ENCODE results near the gene ST6GALNAC6.
A peak's percentile ranks its signal among the peaks of the same experiment; 100 is the strongest.
"Not testable (repeated sequence)": the region's sequence is repeated elsewhere in the genome, so short reads cannot be mapped to it uniquely, and the experiment has no call there.

Gene ST6GALNAC6

DNA sequence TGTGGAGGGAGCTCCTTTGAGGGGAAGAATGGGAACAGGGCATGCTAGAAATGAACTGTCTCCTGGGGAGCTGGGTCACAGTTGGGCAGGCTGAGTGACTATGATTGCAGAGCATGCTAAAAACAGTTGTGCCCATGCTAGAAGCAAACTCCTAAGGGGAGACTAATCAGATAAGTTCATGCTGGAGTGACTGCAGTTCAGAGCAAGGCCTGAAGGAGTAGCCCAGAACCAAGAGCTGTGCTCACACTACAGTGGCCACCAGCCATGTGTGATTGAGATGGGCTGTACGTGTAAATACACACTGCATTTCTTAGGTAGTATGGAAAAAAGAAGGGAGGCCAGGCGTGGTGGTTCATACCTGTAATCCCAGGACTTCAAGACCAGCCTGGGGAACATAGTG lies 11.6 kb downstream of the ST6GALNAC6 start:
- no peak for DNase-seq

DNA sequence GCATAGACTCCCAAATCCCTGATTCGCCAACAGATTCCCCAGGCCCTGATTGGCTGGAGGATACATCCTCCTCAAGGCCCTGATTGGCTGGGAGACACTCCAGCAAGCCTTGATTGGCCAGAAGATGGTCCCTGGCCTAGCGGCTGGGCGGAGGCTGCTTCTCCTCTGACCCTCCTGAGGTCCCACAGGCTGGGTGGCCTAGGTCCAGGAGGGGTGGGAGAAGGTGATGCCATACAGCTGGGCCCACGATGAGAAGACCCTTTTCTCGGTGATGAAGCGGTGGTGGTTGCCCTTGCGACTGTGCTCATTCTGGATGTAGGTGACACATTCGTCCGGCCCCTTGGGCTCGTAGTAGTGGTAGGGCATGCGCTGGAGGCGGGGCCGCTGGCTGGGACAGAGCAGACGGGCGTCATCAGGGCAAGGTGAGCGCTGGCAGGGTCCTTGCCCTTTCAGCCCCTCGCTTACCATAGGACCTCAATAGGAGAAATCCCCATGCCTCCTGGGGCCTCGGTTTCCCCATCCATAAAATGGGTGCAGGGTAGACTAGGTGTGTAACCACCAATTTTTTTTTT lies 12.9 kb downstream of the ST6GALNAC6 start:
- DNase-seq: no peak

DNA sequence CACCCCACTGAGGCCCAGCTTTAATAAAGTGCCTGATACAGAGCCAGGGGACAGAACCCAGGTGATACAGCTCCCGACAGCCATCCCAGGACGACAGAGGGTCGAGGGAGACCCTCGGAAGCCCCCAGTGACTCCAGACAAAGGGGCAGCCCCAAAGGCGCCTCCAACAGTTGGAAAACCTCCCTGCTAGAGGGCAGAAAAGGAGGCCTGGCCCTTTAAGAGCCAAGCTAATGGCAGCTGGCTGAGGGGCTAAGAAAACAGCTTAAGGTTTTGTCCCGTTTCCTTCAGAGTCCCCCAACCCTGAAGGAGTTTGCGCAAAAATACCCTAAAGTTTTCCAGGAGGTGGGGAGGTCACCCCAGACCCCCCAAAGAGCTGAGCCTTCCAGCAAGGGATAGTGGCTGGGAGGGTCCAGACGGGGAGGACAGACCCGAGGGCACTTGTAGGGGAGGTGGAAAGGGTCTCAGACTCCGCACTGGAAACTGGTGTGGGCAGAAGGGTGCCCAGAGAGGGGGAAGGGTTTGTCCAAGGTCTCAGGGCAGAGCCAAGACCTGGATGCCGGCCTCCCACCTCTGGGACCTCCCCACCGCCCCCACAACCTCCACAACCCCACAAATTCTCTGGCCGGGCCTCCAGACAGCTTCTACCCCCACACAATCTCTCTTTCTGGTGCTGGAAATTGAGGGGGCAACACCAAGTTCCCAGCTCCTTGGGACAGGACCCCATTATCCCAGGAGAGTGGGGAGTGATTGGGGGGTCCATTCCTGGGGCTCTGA lies 13.7 kb downstream of the ST6GALNAC6 start:
- DNase-seq: no peak

DNA sequence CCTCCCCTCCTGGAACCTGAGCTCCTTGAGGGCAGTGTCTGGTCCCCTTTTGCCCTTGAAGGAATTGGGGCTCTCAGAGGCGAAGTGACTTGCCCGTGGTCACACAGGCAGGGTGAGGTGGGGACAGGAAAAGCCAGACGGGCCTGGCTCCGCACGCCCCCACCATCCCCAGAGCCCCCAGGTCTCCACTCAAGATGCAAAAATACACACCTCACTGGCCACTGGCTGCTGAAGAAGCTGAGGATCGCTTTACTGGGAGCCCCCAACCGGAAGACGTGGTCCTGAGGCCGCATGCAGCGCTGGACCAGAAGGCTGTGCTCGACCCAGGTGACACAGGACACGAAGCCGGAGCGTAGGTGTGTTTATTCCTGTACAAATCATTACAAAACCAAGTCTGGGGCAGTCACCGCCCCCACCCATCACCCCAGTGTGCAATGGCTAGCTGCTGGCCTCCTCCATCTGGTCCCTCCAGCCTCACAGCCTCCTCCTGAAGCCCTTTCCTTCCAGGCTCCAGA lies 14.4 kb downstream of the ST6GALNAC6 start:
- DNase-seq: no peak

DNA sequence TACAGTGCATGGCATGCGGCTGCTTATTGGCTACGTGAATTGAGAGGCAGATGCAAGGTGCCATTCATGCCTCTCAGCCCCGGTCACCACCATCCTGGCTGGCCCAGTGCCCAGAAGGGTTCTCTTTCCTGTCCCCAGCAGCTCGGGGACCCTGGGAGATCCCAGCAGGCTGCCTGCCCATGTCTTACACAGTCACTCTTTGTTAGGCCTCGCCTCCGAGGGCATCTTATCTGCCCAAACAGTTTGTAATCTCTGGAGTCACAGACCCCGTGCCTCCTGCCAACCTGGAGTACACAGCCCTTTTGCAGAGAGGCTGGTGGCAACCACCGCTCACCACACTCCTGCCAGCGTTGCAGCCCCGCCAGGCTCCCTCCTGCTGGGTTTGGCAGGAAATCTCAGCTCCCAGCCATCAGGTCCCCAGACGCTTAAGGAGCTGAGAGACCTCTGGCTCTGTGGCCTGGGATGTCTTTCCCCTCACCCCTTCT lies 14.9 kb downstream of the ST6GALNAC6 start:
- peak; percentile 69 for DNase-seq

DNA sequence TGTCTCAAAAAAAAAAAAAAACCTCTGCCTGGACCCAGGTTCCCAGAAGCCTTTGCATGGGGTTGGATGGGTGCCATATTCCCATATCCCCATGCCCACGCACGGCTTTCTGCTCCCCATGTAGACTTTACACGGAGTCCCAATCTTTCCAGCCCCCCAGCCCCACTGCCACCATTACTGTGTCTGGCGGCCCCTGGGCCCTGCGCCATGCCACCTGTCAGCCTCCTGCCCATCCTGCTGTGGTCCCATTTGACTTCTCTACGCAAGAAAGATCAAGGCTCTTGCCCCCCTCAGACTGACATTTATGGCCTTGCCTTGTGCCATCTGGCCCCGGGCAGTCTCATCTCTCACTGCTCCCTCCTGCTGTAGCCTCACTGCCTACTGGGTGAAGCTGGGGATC lies 15.4 kb downstream of the ST6GALNAC6 start:
- no peak for DNase-seq

DNA sequence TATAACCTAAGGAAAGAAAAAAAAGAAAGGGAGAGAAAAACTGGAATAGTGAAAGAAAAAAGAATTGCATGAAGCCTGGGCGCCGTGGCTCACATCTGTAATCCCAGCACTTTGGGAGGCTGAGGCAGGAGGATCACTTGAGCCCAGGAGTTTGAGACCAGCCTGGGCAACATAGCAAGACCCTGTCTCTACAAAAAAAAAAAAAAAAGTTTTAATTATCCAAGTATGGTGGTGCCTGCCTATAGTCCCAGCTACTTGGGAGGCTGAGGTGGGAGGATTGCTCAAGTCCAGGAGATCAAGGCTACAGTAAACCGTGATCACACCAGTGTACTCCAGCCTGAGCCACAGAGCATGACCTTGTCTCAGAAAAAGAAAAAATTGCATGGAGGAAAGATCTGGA lies 17.7 kb downstream of the ST6GALNAC6 start:
- not testable (repeated sequence) for DNase-seq

DNA sequence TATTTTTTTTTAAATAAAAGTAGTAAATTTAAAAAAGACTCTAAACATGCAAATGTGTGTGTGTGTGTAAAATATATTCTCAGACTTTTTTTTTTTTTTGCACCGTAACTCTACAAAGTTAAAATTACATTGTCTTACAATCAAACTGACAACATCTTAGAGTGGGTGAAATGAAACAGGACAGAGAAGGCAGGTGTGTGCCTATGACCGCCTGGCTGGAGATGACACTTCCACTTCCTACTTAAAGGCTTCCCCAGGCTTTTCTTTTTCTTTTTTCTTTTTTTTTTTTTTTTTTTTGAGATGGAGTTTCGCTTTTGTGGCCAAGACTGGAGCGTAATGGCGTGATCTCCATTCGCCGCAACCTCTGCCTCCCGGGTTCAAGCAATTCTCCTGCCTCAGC lies 19.3 kb downstream of the ST6GALNAC6 start:
- DNase-seq: no peak

DNA sequence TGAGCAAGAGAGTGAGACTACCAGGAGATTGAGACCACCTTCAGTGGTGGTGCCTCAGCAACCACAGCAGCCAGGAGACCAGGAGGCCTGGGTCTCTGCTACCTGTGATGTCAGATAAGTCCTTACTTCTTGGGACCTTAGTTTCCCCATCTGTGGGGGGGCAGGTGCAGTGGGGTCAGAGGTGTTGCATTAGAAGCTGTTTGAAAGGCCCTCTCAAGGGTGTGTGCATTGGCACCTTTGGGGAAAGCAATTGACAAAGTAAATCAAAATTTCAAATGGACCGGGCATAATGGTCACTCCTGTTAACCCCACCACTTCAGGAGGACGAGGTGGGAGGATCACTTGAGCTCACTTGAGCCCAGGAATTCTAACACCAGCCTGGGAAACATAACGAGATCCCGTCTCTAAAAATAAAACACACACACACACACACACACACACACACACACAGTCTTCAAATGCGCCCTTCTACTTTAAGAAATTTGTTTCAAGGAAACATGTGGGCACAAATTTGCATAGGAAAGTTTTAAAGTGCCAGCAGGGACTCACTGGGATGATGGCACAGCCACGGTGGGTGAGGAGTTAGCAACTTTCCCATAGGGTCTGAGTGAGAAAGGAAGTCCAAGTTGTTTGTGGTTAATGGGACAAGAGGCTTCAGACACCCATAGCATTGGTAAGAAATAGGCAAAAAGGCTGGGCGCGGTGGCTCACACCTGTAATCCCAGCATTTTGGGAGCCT lies 20.6 kb downstream of the ST6GALNAC6 start:
- no peak for DNase-seq

DNA sequence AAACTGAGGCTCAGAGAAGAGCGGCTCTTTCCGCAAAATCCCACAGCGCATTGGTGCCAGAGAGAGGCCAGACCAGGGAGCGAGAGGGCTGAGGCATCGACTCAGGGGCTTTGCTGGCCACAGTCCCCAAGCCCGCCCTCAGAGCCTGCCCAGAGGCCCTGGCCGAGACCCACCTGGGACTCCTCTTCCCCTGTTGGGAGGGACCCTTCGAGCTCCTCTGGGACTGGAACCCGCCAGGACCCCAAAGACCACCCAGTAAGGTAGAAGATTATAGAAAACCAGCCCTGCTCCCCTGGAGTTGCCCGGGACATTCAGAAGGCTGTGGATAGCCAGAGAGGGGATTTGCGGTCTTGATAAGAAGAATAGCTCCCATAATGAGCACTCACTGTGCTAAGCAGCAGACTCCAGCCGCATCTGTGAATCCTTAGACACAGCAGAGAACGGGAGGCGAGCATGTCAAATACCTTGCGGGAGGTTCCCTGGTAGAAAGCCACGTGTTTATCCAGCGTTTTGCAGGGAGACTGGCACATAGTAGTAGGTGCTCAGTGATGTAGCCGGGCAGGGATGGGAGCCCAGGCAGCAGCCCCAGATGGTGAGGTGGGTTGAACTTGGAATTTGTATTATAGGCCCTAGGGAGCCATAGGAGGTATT lies 21.3 kb downstream of the ST6GALNAC6 start:
- DNase-seq: no peak

DNA sequence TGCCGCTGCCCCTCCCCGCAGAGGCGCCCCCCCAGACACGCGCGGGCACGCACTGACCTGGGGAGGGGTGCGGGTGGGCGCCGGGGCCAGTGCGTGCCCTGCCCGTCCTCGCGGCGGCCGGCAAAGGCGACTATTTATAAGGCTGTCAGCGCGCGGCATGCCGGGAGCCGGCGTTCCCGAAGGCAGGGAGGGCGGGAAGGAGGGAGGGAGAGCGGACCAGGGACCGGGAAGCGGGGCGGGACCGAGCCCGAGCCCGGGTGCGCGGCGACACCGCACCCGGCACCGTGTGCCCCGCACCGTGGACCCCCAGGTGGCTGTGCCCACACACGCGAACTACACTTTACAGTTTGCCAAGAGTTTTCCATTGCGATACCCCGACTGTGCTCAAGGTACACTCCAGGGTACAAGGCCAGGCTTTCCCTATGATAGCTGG lies 21.8 kb downstream of the ST6GALNAC6 start, which contains the start of gene AK1:
Gene AK1 (minus strand): TSS at position 110 of the 433 bp plus-strand sequence. CDS start 3,058 bp downstream, outside the sequence.
- DNase-seq: peak; percentile 42

DNA sequence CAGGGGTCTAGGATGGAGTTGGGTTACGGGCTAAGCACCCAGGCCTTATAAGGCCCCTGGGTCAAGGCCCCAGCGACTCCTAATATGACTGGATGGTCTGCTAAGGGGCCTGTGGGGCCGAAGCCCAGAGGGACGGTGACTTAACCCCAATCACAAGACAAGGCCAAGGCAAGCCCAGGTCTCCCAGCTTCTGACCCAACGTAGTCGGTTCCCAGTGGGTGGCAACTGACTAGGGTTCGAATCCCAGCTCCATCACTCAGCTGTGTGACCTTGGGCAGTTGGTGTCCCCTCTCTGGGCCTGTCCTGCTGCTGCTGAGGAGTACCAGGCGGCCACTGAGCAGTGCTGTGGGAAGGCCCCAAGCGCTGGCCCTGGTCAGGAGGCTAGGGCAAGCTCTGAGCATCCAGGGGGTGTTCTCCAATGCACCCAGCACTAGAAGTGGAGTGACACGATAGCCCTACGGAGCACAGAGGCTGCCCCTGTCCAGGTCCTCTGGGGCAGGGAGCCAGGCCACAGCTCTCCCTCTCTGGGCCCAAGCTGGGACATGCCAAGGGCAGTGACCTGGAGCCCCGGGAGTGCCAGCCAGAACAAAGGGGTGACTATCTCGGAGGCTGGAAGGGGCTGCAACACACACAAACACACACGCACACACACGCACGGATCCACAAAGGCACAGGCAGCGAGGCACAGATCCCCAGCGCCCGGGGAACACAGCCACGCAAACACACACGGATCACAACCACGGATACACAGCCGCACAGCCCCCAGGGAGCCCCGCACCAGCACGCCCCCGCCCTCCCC lies 22.4 kb downstream of the ST6GALNAC6 start:
- no peak for DNase-seq

DNA sequence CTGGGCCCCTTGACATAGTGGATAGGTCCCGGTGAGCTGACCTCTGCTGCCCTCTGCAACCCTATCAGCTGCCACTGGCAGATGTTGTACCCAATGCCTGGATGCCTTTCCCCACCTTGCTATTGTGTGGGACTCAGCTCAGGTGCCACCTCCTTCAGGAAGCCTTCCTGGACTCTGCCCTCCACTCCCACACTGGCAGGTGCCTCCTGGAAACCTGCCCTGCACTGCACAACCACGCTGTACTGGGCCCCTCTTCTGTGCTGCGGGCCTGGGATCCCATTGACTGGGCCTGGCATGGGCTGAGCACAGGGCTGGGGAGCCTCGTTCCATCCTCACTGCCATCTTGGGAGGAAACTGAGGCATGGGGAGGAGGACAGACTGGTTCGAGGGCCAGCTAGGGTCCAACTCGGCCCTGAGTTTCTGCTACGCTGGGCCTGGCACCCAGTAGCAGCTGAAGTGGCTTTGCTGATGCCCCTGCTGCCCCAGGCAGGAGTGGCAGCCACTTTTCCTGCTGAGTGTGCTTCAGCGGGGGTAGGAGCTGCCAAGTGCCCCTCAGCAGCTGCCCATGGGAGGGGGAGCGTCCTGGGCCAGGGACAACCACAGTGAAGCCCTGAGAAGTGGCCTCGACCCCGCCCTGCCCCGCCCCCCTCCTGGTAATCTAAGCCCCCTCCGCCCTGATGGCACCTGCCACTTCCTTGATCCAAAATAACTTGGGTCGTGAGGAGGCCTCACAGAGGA lies 23.2 kb downstream of the ST6GALNAC6 start:
- no peak for DNase-seq

DNA sequence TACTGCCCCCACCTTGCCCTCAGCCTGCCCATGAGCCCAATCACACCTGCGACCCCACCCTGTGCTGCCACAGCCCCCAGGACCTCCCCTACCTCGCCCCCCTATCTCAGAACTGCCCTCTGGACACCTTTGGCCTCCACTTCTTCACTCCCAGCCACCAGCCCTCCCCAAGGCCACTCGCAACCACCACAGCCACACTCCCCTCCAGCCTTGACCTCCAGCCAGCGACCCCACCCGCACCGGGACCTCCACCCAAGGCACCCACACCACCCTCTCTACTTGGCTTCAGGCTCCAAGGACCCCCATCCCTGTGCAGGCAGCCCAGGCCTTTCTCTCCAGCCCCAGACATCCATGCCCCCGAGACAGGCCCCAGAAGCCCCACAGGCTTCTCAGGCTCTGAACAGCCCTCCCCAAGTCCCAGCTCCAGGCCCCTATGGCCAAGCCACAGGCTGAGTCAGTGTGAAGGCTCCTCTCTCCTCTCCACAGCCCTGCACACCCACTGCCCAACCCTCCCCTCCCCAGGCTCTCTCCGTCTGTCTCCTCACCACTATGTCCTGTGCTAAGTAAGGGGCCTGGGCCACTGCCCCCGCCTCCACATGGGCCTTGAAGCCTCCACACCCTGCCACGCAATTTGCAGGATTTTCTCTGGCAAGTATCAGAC lies 24.0 kb downstream of the ST6GALNAC6 start:
- no peak for DNase-seq

DNA sequence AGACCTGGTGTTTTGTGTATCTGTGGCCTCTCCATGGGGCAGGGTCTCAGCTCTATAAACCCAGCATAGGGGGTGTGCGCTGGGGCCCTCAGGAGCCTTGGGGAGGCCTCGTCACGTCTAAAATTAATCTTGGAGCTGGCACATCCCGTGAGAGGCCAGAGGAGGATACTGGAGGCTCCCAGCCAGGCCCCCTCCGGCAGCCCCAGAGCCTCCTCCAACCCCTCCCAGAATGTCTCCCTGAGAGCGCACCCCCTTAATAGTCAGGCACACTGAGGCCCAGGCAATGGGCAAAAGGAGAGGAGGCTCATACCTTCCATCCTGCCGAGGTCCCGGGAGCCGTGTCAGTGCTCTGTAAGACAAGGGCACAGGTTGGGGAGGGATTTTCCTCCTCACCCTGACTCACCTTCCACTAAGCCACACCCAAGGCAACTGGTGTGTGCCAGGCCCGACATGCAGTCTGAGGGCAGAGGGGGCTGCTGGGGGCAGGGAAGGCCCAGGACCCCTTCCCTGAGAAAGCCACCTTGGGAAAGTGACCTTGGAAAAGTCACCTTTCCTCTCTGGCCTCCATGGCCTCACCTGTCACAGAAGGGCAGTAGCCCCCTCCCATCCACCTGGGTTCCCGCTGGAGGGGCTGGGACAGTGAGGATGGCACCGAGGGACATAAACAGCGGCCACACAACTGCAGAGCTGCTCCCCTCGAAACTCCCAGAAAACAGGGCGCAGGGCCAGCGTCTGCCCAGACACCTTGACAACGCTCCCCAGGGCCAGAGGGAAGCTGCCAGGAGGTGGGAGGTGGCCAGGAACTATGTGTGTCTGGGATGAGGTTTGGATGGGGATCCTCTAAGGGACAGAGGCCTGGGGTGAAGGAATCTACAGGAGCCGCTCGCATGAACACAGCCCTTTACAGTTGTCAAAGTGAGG lies 24.8 kb downstream of the ST6GALNAC6 start:
- DNase-seq: no peak

DNA sequence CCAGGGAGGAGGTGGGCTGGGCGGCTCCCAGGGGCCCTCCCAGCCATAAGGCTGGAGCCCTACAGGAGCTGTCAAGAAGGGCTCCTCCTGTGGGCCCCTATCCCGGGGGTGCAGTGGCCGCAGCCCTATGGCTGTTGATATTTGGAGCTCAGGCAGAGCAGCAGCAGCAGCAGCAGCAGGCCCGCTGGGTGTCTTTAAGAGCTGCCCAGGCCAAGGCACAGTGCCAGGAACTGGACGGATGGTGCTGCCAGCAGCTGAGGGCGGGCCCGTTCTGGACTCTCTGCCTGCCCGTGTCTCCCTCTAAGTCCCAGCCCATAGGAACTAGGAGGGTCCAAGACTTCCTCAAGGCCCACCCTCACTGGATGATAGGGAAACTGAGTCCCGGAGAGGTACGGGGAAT lies 25.5 kb downstream of the ST6GALNAC6 start:
- DNase-seq: no peak

DNA sequence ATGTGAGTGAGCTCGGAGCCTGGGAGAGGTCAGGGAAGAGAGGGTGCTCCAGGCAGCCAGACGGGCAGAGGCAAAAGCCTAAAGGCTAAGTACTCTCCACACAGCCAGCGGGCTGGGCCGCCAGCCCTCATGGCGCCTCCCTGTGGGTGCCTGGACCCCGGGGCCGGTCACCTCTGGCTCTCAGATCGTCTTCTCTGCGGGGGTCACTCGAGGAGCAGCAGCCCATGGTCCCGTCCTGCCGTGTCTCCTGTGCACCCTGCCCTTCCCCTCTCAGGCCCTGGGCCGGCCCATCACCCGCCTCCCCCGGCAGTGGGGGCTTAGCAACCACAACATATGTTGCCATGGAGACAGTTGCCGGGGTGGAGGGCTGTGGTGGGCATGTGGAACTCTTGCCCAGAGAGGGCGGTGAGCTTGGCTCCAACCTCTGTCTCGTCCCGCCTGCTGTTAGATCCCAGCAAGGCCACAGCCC lies 26.1 kb downstream of the ST6GALNAC6 start:
- no peak for DNase-seq

DNA sequence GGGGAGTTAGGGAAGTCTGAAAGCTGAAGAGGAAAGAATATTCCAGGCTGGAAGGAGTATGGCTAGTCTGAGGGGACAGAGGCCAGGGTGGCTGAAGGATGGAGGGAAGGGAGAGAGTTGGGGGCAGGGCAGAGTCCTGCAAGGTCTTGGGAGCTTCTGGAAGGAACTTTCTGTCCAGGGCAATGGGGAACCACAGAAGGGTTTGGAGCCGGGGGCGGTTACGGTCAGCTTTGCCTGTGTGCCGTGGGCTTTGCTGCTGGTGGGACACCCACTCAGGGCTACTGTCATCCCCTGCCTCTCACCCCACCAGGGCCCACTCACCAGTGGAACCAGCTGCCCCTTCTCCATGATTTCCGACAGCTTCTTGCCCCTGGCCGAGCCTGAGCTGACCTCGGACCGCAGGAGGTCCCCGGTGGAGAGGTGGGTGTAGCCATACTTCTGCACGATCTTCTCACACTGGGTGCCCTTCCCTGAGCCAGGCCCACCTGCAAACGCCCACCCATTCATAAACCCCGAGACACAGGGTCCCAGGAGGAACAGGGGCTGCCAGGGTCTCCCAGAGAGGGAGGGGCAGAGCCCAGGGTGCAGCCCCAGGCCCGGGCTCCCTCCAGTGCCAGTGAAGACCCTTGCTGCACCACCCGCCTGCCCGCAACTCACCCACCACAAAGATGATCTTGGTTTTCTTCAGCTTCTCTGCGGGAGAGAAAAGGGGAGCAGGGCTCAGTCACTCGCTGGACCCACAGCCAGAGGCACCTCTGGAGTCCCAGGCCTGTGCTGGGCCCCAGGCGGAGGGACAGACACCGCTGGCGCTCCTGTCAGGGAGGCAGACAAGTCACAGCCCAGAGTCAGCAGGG lies 26.8 kb downstream of the ST6GALNAC6 start:
- DNase-seq: no peak

DNA sequence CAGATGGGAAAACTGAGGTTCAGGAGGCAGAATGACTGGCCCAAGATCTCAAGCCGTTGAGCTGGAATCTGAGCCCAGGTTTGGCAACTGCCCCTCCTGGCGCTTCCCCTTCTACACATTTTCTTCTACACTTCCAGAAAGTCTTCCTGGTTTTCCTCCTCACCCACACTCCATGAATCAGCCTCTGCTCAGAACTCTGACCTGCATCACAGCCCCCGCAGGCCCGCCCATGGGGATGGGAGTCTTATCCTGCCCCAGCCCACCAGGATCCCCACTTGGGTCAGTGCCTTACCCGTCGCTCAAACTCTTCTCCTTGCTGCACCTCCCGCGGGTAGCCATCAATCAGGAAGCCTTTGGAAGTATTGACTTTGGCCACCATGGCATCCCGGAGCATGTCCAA lies 27.9 kb downstream of the ST6GALNAC6 start:
- DNase-seq: no peak

Data from NCI-H1105 treated with DMSO at 0.1 percent for 48 hours (cell line).